Activated CD4-positive, alpha-beta T cell treated with anti-CD3 and anti-CD28 coated beads for 48 hours (primary cell): ENCODE measurements around the gene MGAT4A.
"Not testable (repeated sequence)": the region's sequence is repeated elsewhere in the genome, so short reads cannot be mapped to it uniquely, and the experiment has no call there.

Experiments used
- DNase-seq: peaks from one replicate; pipeline ENCODE4 v3.0.0-alpha.2; 2020

Gene MGAT4A

DNA sequence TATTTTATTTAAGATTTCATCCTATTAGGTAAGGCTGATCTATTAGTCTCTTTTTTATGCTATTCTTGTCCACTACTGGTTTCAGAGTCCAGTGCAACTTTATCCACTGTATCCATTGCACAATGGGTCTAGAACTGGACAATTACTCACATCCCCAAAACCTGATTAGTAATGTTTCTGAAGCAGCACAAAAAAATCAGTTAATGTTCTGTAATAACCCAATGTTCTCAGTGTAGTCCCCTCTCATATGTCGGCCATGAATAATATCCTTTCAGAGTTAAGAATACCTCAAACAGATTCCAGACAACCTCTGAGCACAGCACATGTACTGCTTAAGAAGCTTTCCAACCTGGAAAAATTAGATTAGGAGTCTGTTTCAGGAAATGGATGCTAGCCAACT, 29.7 kb downstream of the MGAT4A start:
- no peak for DNase-seq

DNA sequence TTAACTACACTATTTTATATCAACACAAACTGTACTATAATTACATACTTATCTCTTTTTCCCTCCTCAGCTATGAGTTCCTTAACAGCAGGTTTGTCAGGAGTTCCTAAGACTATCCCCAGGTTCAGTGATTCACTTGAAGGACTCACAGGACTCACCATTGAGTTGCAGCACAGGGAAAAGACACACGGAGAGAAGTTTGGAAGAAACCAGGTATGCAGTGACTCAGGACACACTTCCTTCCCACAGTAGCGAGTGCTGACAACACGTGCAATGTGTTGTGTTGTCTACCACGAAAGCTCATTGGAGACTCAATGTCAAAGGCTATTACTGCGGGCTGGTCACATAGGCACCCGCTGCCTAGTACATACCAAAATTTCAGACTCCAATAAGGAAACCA, 32.0 kb downstream of the MGAT4A start:
- DNase-seq: no peak

DNA sequence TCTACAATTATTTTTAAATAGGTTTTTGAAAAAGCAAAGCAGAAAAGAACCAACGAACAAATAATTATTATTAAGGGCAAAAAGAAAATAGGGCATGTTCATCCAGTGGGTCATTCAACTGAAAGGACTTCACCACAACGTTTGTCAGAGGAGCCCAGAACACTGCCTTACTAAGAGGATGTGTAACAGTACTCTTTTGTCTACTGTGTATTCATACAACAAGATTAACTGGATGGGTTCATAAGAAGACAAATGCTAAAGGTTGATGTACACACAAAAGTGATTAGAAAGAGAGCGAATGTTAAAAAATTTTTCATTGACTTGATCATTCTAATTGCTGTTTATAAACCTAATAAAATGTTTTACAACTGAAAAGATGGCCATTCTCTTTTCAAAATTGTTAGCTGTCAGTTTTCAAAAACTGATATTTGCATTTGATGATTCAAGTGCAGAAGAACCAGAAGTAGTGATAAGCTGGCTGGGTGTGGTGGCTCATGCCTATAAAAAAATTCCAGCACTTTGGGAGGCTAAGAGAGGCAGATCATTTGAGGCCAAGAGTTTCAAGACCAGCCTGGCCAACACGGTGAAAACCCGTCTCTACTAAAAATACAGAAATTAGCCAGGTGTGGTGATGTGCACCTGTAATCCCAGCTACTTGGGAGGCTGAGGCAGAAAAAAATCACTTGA, 33.1 kb downstream of the MGAT4A start:
- no peak for DNase-seq

DNA sequence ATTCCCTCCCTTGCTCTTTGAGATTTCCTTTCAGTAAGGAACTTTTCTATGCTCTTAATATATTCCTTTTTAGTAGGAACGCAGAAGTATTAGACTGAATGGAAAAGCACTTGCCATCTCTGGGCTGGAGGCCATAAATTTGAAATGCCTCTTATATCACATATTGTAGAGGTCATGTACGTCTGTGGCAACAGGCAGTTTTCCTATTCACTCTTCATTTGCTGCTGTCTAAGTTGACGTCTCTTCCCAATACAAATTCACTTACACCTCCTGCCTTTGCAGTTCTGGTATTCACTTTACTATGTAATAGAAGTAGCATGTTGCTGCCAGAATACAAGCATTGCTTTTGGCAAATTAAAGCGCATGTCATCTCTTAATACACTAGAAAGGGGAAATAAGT, 34.7 kb downstream of the MGAT4A start:
- no peak for DNase-seq

- DNase-seq: no peak
Measured at GRCh38 chr2:98695255-98695654, 35.7 kb downstream of the MGAT4A start.

- no peak for DNase-seq
Measured at GRCh38 chr2:98693477-98693876, 37.5 kb downstream of the MGAT4A start.

DNA sequence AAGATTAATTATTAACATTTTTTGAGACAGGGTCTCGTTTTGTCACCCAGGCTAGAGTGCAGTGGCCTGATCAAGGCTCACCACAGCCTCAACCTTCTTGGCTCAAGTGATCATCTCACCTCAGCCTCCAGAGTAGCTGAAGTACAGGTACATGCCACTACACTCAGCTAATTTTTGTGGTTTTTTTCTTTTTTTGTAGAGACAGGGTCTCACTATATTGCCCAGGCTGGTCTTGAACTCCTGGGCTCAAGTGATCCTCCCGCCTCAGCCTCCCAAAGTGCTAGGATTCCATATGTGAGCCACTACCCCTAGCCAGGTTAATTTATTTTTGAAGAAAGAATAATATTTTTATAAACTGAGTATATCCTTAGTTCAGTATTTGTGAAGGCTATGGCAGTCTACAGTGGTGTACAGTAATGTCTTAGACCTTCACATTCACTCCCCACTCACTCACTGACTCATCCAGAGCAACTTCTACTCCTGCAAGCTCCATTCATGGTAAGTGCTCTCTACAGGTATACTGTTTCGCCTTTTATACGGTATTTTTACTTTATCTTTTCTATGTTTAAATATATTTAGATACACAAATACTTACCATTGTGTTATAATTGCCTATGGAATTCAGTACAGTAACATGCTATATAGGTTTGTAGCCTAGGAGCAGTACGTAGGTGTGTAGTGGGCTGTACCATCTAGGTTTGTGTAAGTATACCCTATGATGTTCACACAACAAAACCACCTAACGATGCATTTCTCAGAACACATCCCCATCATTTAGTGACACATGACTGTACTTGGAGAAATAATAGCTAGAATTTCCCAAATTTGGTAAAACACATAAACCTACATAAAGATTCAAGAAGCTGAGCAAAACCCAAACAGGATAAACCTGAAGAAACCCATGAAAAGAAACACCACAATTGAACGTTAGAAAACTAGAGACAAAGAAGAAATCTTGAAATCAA, 38.6 kb downstream of the MGAT4A start:
- no peak for DNase-seq

DNA sequence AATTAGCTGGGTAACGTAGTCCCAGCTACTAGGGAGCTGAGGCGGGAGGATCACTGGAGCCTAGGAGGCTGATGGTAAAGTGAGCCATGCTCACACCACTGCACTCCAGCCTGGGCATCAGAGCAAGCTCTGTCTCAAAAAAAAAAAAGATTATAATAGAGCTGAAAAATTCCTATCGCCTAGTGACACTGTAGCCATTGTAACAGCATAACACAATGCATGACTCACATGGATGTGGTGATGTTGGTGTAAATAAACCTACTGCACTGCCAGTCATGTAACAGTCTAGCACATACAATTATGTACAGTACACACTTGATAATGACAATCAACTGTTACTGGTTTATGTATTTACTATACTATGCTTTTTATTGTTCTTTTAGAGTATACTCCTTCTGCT, 39.6 kb downstream of the MGAT4A start:
- no peak for DNase-seq

GRCh38 chr2:98685930-98686887, 44.7 kb downstream of the MGAT4A start:
- no peak for DNase-seq

DNA sequence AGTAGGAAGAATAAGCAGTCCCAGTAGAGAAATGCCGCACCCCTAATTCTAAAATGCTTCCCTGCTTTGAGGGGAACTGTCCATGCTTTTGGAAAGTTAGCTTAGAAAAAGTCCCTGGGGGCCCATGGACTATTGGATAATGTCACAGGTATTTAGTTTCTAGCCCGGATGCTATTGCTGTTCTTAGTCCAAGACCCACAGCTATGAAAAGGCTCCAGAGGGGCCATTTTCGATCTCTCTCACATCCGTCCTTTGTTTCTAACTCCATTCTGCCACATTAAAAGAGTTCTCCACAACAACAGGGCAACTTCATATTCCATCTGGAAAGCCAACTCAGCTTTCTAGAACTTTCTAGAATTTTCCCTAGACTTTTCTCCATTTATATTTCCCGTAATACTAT, 47.2 kb downstream of the MGAT4A start:
- DNase-seq: no peak

GRCh38 chr2:98676742-98677141, 54.2 kb downstream of the MGAT4A start:
- no peak for DNase-seq

DNA sequence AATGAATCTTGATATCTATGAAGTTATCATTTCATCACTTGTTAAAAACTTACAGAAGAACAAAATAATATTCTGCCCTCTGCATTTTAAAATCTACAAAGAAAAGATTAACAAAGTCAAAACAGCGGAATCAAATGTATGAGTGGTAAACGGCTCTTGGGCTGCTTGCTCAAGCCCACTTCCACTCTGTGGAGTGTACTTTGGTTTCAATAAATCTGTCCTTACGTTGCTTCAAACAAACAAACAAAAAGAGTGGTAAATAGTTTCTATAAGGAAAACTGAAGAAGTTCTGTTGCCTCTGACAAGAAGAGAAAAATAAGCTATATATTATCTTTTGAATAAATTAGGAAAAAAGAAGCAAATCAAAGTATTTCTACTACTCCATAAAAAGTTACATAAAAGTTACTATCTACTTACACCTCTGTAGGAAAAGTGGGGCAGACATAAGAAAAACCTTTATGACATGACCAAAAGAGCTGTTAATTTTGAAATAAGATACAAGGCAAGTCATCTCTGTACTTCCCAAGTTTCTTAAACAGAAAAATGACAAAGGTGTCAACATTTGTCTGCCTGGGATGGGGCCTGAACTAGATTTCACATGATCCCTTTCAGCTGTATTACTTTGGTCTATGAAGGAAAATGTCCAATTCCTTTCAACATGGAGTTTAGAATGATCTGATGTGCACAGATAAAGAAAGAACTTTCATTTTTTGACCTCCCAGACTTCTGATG, 56.5 kb downstream of the MGAT4A start:
- DNase-seq: no peak

- DNase-seq: no peak
Measured at GRCh38 chr2:98669675-98670074, 61.3 kb downstream of the MGAT4A start.

- no peak for DNase-seq
Measured at GRCh38 chr2:98665677-98666076, 65.3 kb downstream of the MGAT4A start.

GRCh38 chr2:98664323-98664722, 66.6 kb downstream of the MGAT4A start:
- peak; percentile 55 for DNase-seq

- DNase-seq: no peak
Measured at GRCh38 chr2:98663511-98664090, 67.3 kb downstream of the MGAT4A start.

GRCh38 chr2:98659491-98659840, 71.5 kb downstream of the MGAT4A start:
- DNase-seq: not testable (repeated sequence)

GRCh38 chr2:98658816-98659490, 72.0 kb downstream of the MGAT4A start:
- DNase-seq: peak; percentile 42

GRCh38 chr2:98656800-98657199, 74.1 kb downstream of the MGAT4A start:
- no peak for DNase-seq

DNA sequence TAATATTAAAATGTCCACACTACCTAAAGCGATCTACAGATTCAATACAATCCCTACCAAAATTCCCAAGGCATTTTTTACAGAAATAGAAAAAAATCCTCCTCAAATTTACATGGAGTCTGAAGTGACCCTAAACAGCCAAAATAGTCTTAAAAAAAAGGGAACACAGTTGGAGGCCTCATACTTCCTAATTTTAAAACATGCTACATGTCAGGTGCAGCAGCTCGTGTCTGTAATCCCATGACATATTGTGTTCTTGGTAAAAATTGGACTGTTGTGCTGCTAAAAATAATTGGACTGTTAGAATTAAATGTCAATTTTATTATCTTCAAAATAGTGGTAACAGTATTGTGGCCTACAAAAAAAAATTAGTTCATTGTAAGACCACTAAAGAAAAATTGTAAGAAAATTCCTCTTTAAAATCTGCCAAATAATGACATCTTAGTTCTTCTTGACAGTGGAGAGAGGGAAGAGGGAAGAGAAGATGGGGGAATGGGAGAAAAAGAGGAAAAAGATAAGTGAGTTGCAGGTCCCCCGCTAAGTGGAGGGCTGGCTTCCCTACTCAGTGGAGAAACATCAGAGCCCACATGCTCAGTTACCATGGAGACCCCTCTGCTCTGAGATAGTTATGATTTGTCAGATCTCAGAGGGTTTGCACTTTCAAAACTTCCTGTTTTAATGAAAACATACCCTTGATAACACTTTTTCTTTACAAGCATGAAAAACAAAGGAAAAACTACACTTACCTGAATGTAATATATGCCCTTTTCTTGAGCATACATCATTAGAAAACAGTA, 76.0 kb downstream of the MGAT4A start:
- DNase-seq: peak; percentile 31

- no peak for DNase-seq
Measured at GRCh38 chr2:98650998-98651397, 79.9 kb downstream of the MGAT4A start.
